ENCODE results near the gene TMTC3.

Gene TMTC3

GRCh38 chr12:88141774-88142609, at the start of gene TMTC3, which contains the start of gene CEP290:
TSS of gene TMTC3 (plus strand) at chr12:88142307. CDS start at chr12:88148316, 6,009 bp downstream.
TSS of gene CEP290 (minus strand) at chr12:88142088. CDS start at chr12:88141307, 781 bp downstream.
- TF ChIP-seq CTCF (conservative IDR thresholded peaks at IDR 0.05; ENCODE audit: low read length), result no peak

GRCh38 chr12:88092771-88093170, 49.3 kb upstream of the TMTC3 start:
- no peak for TF ChIP-seq CTCF (conservative IDR thresholded peaks at IDR 0.05; ENCODE audit: low read length)
- no peak overlapping the region for H3K4me3 ChIP-seq (ENCODE audit: low read length)
- DNase-seq (ENCODE audit: low read depth), result no peak

More at GRCh38 chr12:88141774-88142609, at the start of gene TMTC3, which contains the start of gene CEP290:
- peak; percentile 100 for DNase-seq (ENCODE audit: low read depth)
- peak within 1 kb of the TSS; percentile 91 for H3K4me3 ChIP-seq (ENCODE audit: low read length)

- no peak for TF ChIP-seq CTCF (conservative IDR thresholded peaks at IDR 0.05; ENCODE audit: low read length)
- DNase-seq (ENCODE audit: low read depth), result no peak
- no peak overlapping the region for H3K4me3 ChIP-seq (ENCODE audit: low read length)
These were observed 48.5 kb upstream of the TMTC3 start for GRCh38 chr12:88093573-88093972.

- TF ChIP-seq CTCF (conservative IDR thresholded peaks at IDR 0.05; ENCODE audit: low read length), result no peak
- no peak overlapping the region for H3K4me3 ChIP-seq (ENCODE audit: low read length)
- peak; percentile 23 for DNase-seq (ENCODE audit: low read depth)
These were observed 34.1 kb upstream of the TMTC3 start for GRCh38 chr12:88108021-88108420.

GRCh38 chr12:88111074-88111652, 30.9 kb upstream of the TMTC3 start:
- H3K4me3 ChIP-seq (ENCODE audit: low read length), result peak overlapping the region; percentile 46
- DNase-seq (ENCODE audit: low read depth), result peak; percentile 69
- peak; percentile 52 for TF ChIP-seq CTCF (conservative IDR thresholded peaks at IDR 0.05; ENCODE audit: low read length)

GRCh38 chr12:88113871-88114270, 28.2 kb upstream of the TMTC3 start:
- DNase-seq (ENCODE audit: low read depth), result peak; percentile 15
- H3K4me3 ChIP-seq (ENCODE audit: low read length), result no peak overlapping the region
- TF ChIP-seq CTCF (conservative IDR thresholded peaks at IDR 0.05; ENCODE audit: low read length), result no peak
